ENCODE measurements around the gene PLA2R1. TPM values are rescaled to one million over a fixed set of nuclear protein-coding genes. Genes with fewer than 3 reads are reported as not detected.

PLA2R1 gene
- polyA plus RNA-seq, 1 donor = 1.4 TPM

DNA sequence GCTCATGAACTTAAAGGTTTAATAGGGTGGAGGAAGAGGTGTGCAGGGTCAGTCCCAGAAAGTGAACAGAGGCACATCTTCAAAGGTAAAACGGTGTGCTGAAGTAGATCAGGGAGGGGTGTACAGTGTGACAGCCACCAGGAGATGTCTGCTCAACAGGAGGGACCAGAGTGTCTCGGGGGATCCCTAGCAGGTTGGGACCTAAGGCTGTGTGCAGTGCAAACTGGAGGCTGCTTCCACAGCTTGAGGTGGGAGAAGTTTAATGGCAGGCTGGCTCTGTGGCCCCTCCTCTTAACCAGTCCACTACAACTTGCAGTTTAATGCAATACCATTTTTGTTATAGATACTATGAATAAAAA is 33.2 kb downstream of the PLA2R1 start:
- no peak for DNase-seq

DNA sequence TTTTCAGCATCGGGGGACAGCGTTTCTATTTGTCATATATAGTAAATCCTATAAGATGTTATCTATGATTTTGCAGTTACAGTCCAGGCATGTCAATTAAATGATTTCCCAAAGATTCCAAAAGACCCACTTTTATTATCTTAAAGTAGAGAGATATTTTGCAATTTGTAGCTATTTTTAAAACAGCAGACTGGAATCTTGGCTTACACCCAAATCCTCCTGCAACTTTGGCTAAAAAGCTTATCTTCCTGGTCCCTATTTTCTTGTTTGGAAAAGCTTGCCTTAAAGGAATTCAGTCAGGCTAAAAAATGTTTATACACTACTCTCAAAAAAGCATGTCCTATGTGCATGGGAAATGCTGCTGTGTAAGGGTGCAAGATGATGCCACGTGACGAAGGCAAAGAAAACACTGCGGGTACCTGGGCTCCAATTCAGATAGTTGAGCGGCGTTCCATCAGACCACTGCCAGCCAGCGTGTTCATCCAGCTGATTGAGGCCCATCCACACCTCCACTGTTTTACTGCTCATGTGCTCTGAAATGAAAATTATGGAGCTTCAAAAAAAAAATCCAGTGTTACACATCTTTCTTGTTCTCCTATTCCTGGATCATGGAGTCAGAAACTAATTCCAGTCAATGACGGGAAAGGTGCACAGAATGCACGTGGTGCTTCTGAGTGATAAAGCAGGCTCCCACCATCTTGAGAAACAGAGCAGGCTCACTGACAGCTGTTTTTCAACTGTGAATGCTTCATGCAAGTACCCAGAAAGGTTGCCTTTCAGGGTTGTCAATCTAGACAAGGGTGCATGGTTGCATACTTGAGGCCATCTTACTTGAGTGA is 33.8 kb downstream of the PLA2R1 start:
- peak; percentile 19 for DNase-seq

DNA sequence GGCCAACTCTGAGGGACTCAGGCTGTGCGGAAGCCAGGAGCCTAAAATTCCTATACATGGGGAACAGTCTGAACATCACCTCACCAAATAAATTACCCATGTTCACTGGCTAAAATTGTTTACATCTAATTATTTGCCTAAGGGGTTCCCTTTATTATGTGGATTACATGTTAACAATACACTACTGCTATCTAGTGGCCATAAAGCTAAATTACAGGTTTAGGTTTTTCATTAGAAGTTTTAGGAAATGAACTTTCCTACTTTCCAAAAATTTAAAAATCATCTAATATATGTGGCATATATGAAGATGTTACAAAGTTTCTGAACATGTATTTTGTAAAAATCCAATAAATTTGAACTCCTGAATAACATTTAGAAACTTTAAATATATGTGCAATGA is 40.3 kb downstream of the PLA2R1 start:
- no peak for DNase-seq

DNA sequence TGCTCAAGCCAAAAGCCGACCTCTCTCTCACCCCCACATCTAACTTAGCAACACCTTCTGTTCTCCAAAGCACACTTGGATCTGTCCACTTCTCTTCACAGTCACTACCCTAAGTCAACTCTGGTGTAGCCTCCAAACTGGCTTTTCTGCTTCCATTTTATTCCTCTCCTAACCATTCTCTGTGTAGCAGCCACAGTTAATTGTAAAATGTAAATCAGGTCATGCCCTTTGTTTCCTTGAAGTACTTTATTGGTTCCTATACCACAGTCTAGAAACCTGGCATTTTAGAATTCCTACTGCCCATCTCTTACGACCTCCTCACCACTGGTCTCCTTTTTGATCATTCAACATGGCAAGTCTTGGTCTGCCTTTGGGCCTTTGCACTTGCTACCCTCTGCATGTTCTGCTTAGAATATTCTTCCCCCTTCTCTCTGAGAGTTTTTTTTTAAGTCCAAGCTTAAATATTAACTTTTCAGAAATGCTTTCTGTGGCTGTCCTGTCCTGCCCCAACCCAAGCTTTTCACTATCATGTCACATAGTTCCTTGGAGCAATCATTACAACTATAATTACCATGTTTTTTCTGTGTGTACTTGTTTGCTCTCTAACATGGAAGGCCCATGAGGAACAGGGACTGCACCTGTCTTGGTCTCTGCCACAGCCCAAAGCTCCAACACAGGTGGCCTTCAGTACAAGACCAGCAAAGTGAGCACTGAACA is 42.9 kb downstream of the PLA2R1 start:
- DNase-seq = no peak

DNA sequence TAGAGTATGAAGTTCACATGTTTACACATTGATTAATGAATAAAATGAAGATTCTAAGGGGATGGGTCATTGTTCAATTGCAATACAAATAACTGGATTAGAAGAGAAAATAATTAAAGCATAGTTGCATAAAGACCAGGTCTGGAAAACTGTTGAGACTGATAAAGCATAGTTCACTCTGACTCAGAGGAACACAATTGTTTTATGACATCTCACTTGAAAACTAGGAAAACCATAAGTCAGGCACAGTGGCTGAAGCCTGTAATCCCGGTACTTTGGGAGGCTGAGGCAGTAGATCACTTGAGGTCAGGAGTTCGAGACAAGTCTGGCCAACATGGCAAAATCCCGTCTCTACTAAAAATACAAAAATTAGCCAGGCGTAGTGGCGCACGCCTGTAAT is 46.7 kb downstream of the PLA2R1 start:
- no peak for DNase-seq

DNA sequence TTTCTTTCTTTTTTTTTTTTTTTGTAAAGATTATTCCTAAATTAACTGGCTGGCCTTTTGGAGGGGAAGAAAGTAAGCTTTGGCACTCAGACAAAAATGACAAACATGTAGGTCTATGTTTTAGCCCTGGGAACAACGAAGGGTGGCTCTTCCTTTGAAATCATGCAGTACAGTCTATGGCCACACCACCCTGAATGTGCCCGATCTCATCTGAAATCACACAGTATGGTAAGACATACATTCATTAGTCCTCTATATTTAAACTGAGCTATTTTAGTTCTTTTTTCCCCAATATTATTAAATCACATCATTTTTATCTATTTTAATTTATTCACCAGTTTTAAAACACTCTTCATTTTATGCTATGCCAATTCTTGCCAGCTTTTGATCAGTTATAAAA is 48.2 kb downstream of the PLA2R1 start:
- no peak for DNase-seq

DNA sequence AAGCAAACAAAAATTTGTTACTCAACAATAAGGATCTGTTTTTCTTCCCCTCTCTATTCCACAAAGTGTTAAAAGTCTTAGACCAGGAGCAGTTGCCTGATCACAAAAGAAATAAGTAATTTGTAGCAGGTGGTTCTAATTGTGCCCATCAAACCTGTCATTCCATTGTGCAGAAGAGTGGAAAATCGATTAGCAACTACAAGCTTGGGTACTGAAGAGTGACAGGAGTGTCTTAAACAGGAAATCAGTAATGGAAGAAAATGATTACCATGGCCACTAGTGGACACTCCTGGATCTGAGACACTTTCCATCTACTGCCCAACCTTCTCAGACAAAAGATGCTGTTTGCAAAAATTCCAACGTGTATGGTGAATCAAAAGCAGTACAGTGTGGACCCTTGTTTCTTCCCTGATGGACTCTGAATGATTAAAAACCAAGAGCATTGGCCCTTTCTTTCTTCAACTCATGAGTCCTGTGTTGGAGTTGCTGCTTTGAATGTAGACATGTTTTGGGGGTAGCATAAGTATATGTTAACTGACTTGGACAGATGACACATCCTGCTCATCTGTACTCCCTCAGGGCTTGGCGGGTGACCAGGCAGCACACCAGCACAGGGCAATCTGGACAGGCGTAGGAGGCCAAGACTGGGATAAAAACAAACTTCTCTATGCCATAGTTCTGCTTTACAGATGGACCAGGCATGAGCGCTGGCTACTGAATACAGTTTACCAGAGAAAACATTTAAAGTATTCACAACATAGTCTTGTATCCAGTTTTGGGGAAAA is 51.9 kb downstream of the PLA2R1 start:
- no peak for DNase-seq

DNA sequence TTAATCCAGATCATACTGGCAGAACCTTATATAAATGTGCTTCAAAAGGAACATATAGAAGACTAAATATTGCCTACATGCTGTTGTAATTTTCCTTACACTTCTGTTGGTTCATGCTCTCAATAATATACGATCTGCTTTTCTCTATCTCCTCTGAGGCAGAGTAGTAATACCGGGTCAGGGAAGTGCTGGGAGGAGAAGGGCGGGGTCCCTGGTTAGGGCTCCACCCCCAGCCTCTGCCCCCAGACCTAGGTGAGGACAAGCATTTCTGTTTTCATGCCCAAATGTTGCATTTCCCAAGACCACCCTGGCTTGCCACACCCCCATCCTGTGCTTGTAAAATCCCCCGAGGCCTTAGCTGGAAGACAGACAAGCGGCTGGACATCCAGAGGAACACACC is 55.3 kb downstream of the PLA2R1 start:
- no peak for DNase-seq

DNA sequence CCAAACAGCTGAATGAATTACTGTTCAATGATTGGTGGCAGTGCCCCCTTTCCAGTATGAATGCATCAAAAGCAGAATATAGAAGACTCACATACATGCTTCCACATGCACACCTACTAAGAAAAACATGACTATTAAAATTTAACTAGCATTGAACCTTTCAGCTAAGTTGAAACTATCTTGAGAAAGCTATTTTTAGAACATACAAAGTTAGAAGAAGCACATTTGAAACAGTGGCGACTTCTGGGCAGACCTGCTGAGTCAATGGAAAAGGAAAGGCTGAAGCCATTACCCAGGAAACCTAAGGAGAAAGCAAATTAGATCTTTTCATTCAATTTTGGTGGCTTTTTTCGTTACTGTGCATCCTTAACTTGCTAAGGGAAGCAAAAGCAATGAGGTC is 55.9 kb downstream of the PLA2R1 start:
- DNase-seq = no peak

DNA sequence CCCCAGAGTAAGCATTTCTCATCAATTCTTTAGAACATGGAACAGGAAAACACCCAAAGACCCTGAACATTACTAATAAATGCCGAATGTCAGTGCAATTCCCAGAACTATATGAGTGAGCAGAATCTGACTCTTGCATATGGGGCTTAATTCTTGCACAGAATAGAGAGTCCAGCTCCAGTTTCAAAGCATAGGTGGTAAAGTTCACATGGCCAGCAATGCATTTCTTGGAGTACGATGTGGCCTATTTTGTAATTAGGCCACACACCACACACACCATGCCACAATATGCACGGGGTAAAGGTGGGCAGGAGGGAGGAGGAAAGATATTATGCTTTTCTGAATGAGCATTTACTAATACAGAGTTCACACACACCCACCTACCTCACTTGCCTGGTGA is 56.5 kb downstream of the PLA2R1 start:
- no peak for DNase-seq

DNA sequence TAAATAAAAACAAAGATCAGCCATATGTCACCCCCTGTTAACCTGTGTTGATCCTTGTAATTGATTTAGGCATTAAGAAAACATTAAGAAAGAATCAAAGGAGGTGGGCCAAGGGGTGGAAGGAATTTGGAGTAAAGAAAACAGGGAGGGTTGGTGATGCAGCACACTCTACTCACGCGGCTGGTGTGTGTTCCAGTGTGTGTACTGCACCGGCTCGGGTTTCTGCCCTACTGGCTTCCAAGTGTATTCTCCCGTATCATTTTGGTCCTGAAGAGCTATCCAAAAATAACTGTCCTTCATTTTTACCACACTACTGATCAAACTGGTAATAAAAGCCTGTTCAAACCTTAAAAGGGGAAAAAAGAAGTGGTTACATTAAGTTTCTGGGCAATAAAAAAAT is 56.9 kb downstream of the PLA2R1 start:
- DNase-seq = no peak

DNA sequence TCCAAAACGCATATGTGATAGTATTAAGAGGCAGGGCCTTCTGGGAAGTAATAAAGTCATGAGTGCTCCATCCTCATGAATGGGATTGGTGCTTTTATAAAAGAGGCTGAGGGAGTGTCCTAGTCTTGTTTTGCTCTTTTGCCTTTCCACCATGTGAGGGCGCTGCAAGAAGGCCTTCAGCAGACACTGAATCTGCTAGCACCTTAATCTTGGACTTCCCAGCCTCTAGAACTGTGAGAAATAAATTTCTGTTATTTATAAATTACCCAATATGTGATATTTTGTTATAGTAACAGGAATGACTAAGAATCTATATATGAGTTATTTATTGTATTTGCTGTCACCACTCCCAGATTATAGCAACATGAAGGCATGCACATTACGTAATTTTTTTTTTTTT is 63.5 kb downstream of the PLA2R1 start:
- DNase-seq = no peak

DNA sequence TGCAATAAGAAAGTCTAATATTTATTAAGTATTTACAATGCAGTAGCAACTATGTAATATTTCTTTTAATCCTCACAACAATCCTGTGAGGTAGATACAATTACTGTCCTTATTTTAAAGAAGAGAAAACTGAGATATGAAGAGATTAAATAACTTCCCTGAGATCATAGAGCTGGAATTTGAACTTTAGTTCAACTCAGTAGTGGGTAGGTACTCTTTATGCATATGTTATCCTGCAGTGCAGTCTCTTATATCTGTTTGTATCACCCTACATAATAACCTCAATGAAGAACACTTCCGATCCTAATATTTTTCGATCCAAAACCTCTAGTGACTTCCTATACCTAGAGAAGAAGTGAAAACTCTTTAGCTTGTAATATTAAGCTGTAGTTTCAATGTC is 64.2 kb downstream of the PLA2R1 start:
- DNase-seq = no peak

DNA sequence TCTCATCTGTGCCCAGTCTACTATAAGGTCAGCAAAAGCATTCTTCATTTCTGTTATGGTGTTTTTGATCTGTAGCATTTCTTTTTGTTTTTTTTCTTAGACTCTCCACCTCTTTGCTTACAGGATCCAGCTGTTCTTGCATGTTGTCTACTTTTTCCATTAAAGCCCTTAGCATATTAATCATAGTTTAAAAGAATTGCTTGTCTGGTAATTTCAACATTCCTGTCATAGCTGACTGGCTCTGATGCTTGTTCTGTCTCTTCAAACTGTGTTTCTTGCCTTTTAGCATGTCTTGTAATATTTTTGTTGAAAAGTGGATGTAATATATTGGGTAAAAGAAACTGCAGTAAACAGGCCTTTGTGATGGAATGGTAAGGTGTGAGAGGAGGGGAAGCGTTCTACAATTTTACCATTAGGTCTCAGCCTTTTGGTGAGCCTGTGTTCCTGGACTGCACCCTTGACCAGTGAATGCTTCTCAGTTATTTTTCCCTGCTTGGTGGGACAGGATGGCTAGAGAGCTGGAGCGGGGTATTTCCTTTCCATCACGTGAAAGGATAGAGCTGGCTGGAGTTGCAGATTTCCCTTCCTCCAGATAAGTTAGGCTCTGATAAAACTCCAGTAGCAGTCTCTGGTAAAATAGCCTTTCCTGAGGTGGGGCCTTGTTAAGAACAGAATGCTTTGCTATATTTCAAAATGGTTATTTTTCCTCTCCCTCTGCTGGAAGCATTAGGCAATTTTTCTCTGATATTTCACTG is 65.4 kb downstream of the PLA2R1 start:
- DNase-seq = no peak

DNA sequence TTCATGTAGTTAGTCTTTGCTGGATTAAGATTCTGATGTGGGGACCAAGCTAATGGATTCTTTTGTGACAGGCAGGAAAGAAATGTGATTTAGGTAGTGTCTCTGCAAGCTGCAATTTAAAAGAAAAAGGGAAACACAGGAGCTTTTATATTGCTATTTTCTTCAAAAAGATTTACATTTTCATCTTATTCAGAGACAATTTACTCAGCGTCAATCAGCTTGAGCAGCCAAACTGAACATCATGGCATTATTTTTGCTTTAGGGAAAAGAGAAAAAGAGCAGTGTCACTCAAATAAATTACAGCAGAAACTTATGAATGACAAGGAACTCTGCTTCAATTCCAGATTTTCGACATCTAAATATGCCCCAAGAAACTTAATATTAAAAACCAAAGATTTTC is 67.4 kb downstream of the PLA2R1 start:
- no peak for DNase-seq

DNA sequence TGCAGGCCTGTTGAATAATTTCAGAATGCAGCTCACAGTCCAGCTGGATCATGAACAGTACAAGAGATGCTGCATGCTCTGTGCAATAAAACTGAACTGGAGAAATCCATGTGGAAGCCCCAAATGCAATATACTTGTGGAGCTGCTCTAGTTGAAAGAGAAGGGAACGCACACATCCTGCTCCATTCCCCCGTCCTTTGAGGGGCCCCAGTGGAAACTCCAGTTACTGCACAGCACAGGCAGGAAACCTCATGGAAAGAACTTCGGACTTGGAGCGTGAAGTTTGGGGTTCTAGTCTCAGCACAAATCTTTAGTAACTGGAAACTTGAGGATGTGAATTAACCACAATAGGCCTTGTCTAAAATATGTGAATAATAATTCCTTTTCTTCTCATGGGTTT is 73.2 kb downstream of the PLA2R1 start:
- no peak for DNase-seq

DNA sequence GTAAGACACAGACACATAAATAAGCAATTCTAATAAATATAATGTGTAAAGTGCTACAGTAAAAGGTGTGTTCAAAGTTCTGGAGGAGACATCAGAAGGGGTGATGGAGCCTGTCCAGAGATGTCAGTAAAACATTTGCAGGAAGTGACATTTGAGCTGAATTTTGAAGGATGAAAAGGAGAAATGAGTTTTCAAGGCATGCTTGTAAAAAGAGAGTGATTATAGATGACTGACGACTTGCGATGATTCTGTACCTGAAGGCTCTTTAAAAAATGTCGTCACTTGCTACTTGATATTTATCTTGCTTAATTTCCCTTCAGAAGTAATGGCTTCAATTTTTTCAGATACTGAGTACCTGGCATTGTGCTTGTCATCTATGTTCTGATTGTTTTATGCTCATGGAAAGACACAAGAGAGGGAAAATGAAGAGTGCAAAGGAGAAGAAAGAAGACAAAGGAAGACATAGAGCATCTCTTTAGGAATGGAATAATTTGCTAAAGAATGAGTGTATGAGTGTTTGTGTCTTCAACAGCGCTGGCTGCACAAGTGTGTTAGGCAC is 73.9 kb downstream of the PLA2R1 start:
- DNase-seq = no peak

DNA sequence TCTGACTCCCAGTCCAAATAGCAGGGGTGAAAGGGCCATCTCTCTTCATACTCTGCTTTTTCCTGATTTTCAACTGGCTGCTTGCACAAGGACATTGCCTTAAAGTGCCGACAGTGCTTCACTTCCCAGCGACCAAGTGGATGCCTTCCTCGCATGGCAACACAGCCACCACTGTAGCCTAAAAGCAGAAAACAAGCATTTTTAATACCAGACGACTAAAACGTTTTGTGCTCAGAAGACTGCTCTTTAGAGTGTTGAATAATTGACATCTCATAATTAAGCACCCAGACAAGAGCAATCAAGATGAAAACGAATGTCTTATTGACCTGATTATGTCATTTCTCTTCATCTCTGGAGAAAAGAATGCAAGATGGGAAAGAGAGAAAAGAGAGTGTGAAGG is 75.2 kb downstream of the PLA2R1 start:
- DNase-seq = no peak

DNA sequence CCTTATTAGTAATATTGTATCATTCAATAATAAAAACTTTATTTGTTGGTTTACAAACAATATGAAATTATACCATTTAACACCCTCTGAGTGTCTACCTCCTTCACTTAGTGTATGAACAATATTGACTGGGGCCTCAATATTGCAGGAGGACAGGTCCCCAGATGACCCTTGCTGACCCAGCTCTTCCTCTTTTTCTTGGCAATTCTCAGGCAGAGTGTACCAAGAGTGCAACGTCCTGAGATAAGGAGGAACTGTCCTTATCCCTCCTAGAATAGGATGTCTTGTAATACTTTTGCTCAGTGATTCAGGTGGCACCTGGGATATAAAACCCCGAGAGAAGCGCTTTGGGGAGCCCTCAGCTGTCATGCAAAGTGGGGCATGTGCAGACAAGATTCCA is 76.8 kb downstream of the PLA2R1 start:
- DNase-seq = no peak

DNA sequence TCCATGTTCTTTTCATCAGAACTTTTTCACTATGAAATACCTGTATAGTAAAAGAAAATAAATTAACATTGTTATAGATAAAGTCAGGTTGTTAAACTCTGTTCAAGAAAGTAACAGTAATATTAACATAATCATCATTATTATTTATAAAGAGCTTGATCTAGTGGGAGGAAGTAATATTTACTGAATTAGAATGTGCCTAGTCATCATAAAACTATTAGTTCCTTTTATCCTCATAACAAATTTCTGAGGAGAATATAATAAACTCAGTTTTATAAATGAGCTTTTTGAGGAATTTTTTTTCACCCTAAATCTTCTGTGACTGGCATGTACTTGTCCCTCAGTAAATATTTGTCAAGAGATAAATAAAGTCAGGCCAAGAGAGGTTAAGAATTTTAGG is 78.4 kb downstream of the PLA2R1 start:
- DNase-seq = no peak

DNA sequence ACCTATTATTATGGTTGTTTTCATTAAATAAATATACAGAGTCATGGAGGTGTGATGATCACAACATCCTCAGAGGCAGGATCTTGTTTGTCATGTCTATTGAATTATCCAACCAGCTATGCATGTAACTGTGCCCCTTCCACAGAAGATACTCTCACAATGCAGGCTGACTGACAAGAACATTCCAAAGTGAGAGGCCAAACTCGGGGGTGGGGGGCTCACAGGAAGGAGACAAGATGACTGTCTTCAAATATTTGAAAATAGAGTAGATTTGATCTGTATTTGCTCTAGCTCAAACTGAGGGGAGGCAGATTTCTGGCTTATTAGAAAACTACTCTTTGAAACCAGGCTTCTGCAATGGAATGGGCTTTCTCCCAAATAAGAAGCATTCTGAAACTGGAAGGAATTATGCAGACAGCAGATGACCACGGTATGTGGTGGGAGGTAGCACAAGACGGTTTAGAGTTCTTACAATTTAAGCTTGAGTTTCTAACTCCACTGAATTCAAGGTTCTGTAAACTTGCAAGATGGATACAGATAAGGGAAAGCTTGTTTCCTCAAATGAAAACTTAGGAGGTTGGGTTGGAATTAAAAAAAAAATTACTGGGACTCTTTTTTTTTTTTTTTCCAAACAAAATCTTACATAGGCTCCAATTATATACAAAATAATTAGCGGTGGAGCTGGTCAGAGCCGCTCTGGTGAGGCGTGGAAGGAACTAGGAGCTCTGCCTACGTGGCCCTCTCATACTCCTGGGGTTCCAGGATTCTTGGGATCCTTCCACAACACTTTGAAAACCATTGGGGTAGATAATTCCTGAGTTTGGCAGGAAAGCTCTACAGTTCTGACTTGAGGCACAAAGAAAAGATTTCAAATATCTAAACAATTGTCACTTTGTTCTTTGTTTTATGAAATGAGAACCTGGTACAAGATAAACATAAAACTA is 79.3 kb downstream of the PLA2R1 start:
- peak; percentile 13 for DNase-seq
